Calu3 (cell line): Measurements from ENCODE around the gene ESR2. TPM values are rescaled to one million over a fixed set of nuclear protein-coding genes. Genes with fewer than 3 reads are reported as not detected.
"Not testable (repeated sequence)": the region's sequence is repeated elsewhere in the genome, so short reads cannot be mapped to it uniquely, and the experiment has no call there.

Source experiments
- BruUV-seq: library from RNA; stranded (reverse); fragments of 400-500 nt; replicated peaks from 2 replicates; lab custom pipeline; 2021; lab: Mats Ljungman, UMichigan
- CTCF ChIA-PET: fragments of 300-600 bp; sonication (Branson Sonifier 250); formaldehyde crosslinking; loops from one replicate; lab custom pipeline; 2022; ENCODE audit warnings: antibody characterized with exemption; lab: Charles Lee
- DNase-seq: peaks from one replicate; pipeline ENCODE4 v3.0.0; 2022
- H3K27ac Mint-ChIP-seq: one replicate; pipeline ENCODE4 v1.8.0; 2022; ENCODE audit warnings: mixed read lengths; ENCODE audit not compliant: unreplicated experiment
- H3K27me3 Mint-ChIP-seq: one replicate; pipeline ENCODE4 v1.8.0; 2022; ENCODE audit warnings: mixed read lengths; ENCODE audit not compliant: unreplicated experiment
- H3K36me3 Mint-ChIP-seq: one replicate; pipeline ENCODE4 v1.8.0; 2022; ENCODE audit warnings: mild to moderate bottlenecking, moderate library complexity, mixed read lengths; ENCODE audit not compliant: insufficient read depth, unreplicated experiment
- H3K4me1 Mint-ChIP-seq: one replicate; pipeline ENCODE4 v1.8.0; 2022; ENCODE audit warnings: mild to moderate bottlenecking, low read depth, mixed read lengths; ENCODE audit not compliant: unreplicated experiment
- H3K4me3 Mint-ChIP-seq: one replicate; pipeline ENCODE4 v1.8.0; 2022; ENCODE audit warnings: mild to moderate bottlenecking, low read depth, moderate library complexity, mixed read lengths; ENCODE audit not compliant: unreplicated experiment
- H3K9me3 Mint-ChIP-seq: one replicate; pipeline ENCODE4 v1.8.0; 2022; ENCODE audit warnings: low read depth, mixed read lengths; ENCODE audit not compliant: unreplicated experiment
- CTCF ChIP-seq: fragments of 200-600 bp; IDR thresholded peaks from one replicate; pipeline ENCODE4 v1.8.0; 2022; ENCODE audit warnings: antibody characterized with exemption; ENCODE audit not compliant: unreplicated experiment
- intact Hi-C: fragments of 100-400 bp; cut with micrococcal nuclease; formaldehyde crosslinking; loops from one replicate; pipeline ENCODE4 v1.10.0; 2022; ENCODE audit not compliant: unreplicated experiment
- total RNA-seq: library from RNA; stranded (reverse); gene quantifications from 2 replicates; pipeline ENCODE4 v1.2.3, GENCODE V29; 2022

ESR2 gene
- total RNA-seq, 1 experiment from 2014 or later: not detected

- no peak for TF ChIP-seq CTCF
- Mint-ChIP-seq H3K27me3 (no peaks in the 10 kb centered on the region), H3K36me3 (peaks cover 39% of the 10 kb centered on the region), H3K4me3 (no peak overlapping the region), H3K9me3 (no peaks in the 10 kb centered on the region), H3K4me1 (no peaks in the 10 kb centered on the region), H3K27ac (no peak overlapping the region)
- no TSS peak for BruUV-seq
- CTCF ChIA-PET: interaction anchor here (0.7 kb wide), 1 partner anchor 77 kb away, joined by 3 read pairs; no protein-coding TSS in a partner anchor
- DNase-seq: no peak
- intact Hi-C loops: no loop called here
Observed at GRCh38 chr14:64213853-64214570, 80.2 kb downstream of the ESR2 start.

GRCh38 chr14:64213086-64213485, 81.1 kb downstream of the ESR2 start:
- intact Hi-C loops: no loop called here
- no peaks in the 10 kb centered on the region for H3K4me1 Mint-ChIP-seq
- no peak overlapping the region for H3K4me3 Mint-ChIP-seq
- DNase-seq: no peak
- peaks cover 33% of the 10 kb centered on the region for H3K36me3 Mint-ChIP-seq
- CTCF ChIA-PET: no interaction called here
- BruUV-seq: no TSS peak
- H3K27me3 Mint-ChIP-seq: no peaks in the 10 kb centered on the region
- H3K27ac Mint-ChIP-seq: no peak overlapping the region
- TF ChIP-seq CTCF: no peak
- H3K9me3 Mint-ChIP-seq: no peaks in the 10 kb centered on the region

- no peaks in the 10 kb centered on the region for H3K4me1 Mint-ChIP-seq
- no peak for DNase-seq
- H3K27ac Mint-ChIP-seq: no peak overlapping the region
- H3K27me3 Mint-ChIP-seq: no peaks in the 10 kb centered on the region
- TF ChIP-seq CTCF: no peak
- H3K9me3 Mint-ChIP-seq: no peaks in the 10 kb centered on the region
- H3K4me3 Mint-ChIP-seq: no peak overlapping the region
- no TSS peak for BruUV-seq
- CTCF ChIA-PET: no interaction called here
- H3K36me3 Mint-ChIP-seq: peaks cover 31% of the 10 kb centered on the region
- intact Hi-C loops: no loop called here
Observed at GRCh38 chr14:64212666-64213065, 81.5 kb downstream of the ESR2 start.

GRCh38 chr14:64210912-64211311, 83.3 kb downstream of the ESR2 start:
- H3K9me3 Mint-ChIP-seq, DNase-seq, H3K27me3 Mint-ChIP-seq, H3K4me3 Mint-ChIP-seq, CTCF ChIA-PET, H3K27ac Mint-ChIP-seq, H3K4me1 Mint-ChIP-seq, BruUV-seq, intact Hi-C loops: not testable (repeated sequence)
- peaks cover 26% of the 10 kb centered on the region for H3K36me3 Mint-ChIP-seq

DNA sequence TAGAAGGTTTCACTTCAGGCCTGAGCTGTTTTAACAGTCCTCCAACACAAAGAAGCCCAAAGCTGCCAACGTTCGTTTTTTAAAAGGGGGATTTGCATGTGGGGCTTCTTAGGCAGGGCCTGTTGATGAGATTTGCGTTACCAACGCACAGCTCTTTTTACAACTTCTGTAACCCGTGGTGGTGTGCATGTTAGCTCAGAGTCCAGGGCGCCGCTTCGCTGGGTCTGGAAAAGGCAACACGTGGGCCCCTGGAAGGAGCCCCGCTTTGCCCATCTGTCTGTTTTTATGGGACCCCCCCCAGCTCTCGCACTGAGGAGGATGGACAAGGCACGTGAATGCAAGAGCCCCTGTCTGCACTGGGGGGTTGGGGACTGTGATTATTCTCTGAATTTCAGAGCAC, 84.0 kb downstream of the ESR2 start:
- intact Hi-C loops: no loop called here
- no peak overlapping the region for H3K4me3 Mint-ChIP-seq
- DNase-seq: no peak
- BruUV-seq: no TSS peak
- TF ChIP-seq CTCF: no peak
- H3K36me3 Mint-ChIP-seq: peaks cover 21% of the 10 kb centered on the region
- H3K9me3 Mint-ChIP-seq: no peaks in the 10 kb centered on the region
- no peaks in the 10 kb centered on the region for H3K27me3 Mint-ChIP-seq
- no peaks in the 10 kb centered on the region for H3K4me1 Mint-ChIP-seq
- no peak overlapping the region for H3K27ac Mint-ChIP-seq
- CTCF ChIA-PET: no interaction called here
